HG02973 (cell line): ENCODE measurements around the gene ARHGEF9.
"Not testable (repeated sequence)": the region's sequence is repeated elsewhere in the genome, so short reads cannot be mapped to it uniquely, and the experiment has no call there.

Experiments
- ATAC-seq: cut with Tn5 transposase; IDR thresholded peaks from one replicate; pipeline ENCODE4 v1.9.1; 2021; ENCODE audit warnings: moderate library complexity; ENCODE audit not compliant: unreplicated experiment

ARHGEF9 gene

DNA sequence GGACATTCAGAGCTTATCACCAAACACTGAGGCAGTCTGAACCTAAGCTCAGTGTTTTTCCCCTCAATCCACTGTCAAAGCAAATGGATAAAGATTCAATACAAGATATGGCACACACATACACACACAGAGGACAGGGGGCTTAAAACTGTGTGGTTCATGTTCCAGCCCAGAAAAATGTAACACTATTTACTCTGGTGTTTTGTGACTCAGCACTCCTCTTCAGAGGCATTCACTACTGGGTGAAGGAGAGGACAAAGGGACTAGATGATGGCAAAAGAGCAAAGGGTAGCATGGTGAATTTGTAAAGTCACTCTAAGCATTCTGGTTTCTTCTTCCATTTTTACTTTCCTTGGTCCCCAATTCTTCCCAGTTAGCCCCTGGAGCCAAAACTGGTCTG, 120.3 kb downstream of the ARHGEF9 start:
- no peak for ATAC-seq

- ATAC-seq = no peak
Measured at GRCh38 chrX:63664083-63664482, 120.9 kb downstream of the ARHGEF9 start.

DNA sequence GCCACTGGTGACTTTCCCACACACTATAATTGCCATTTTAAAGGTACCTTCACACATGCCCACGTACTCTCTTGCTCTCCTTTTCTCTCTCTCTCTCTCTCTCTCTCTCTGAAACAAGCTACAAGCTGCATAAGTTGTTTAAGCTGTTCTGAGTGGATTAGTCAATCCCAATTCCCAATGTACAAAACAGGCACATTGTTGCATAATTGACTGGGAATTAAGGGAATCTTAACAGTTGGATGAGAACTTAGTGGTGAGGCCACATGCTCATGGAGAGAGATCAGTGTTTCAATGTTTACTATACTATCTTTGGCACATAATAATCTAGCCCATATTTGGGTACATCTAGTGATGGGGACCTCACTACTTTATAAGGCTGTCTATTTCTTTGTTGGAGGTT, 123.3 kb downstream of the ARHGEF9 start:
- no peak for ATAC-seq

- ATAC-seq = no peak
Measured at GRCh38 chrX:63658920-63659319, 126.1 kb downstream of the ARHGEF9 start.

- no peak for ATAC-seq
Measured at GRCh38 chrX:63657821-63658220, 127.2 kb downstream of the ARHGEF9 start.

DNA sequence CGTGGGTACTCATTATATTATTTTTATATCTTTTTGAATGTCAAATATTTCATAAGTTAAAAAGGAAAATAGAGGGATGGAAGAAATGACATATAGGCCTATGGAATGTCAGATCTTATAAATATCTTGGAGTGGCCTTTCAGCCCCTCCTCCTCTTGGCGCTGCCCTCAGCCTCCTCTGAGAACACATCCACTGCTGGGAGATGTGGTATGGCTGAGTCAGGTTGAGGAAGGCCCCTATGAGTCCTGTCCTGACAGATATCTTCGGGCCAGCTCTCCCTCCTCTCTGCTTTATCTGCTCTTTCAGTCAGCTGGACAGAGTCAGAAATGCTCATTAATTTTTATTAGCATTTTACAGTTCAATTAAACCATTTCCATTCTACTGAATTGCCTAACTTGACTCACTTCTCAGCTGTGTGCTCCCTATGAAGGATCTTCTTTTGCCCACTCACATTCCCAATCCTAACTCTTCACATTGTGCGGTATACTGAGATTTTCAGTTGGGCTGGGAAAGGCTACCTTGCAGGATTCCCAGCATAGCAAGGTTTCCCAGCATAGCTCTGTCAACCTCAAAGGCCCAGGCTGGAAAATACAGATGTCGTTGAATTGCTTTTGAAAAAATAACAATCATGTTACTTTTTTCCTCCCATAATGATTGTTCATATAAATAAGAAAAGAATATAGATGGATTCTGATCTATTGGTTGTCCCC, 128.0 kb downstream of the ARHGEF9 start:
- no peak for ATAC-seq

GRCh38 chrX:63652086-63652765, 132.8 kb downstream of the ARHGEF9 start:
- ATAC-seq = no peak

DNA sequence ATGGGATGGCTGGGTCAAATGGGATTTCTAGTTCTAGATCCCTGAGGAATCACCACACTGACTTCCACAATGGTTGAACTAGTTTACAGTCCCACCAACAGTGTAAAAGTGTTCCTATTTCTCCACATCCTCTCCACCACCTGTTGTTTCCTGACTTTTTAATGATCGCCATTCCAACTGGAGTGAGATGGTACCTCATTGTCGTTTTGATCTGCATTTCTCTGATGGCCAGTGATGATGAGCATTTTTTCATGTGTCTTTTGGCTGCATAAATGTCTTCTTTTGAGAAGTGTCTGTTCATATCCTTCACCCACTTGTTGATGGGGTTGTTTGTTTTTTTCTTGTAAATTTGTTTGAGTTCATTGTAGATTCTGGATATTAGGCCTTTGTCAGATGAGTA, 139.3 kb downstream of the ARHGEF9 start:
- not testable (repeated sequence) for ATAC-seq

GRCh38 chrX:63635750-63636149, 149.3 kb downstream of the ARHGEF9 start:
- no peak for ATAC-seq

DNA sequence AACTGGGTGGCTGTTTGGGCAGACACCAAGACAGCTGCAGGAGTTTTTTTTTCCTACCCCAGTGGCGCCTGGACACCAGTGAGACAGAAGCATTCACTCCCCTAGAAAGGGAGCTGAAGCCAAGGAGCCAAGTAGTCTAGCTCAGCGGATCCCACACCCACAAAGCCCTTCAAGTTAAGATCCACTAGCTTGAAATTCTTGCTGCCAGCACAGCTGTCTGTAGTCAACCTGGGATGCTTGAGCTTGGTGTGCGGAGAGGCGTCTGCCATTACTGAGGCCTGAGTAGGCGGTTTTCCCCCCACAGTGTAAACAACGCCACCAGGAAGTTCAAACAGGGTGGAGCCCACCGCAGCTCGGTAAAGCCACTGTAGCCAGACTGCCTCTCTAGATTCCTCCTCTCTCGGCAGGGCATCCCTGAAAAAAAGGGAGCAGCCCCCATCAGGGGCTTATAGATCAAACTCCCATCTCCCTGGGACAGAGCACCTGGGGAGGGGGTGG, 171.4 kb downstream of the ARHGEF9 start:
- ATAC-seq = no peak

GRCh38 chrX:63585936-63586335, 199.1 kb downstream of the ARHGEF9 start:
- no peak for ATAC-seq
